Stimulated activated CD4-positive, alpha-beta T cell treated with anti-CD3 and anti-CD28 coated beads, Interleukin-15, amount 100 ng/mL, for 24 hours (primary cell): ENCODE measurements around the gene SLC38A6.
"Not testable (repeated sequence)": the region's sequence is repeated elsewhere in the genome, so short reads cannot be mapped to it uniquely, and the experiment has no call there.

Source experiments
- DNase-seq: peaks from one replicate; pipeline ENCODE4 v3.0.0-alpha.2; 2020

The SLC38A6 gene

GRCh38 chr14:61064210-61064609, 83.2 kb downstream of the SLC38A6 start:
- DNase-seq = no peak

- DNase-seq = no peak
Observed at GRCh38 chr14:61064856-61065255, 83.8 kb downstream of the SLC38A6 start.

- no peak for DNase-seq
Observed at GRCh38 chr14:61065656-61066055, 84.6 kb downstream of the SLC38A6 start.

GRCh38 chr14:61072442-61072841, 91.4 kb downstream of the SLC38A6 start:
- DNase-seq = not testable (repeated sequence)

GRCh38 chr14:61074852-61075251, 93.8 kb downstream of the SLC38A6 start:
- DNase-seq = no peak

GRCh38 chr14:61076556-61076955, 95.5 kb downstream of the SLC38A6 start:
- no peak for DNase-seq

- DNase-seq = no peak
Observed at GRCh38 chr14:61077437-61077836, 96.4 kb downstream of the SLC38A6 start.

- DNase-seq = no peak
Observed at GRCh38 chr14:61077951-61078720, 97.1 kb downstream of the SLC38A6 start.

- no peak for DNase-seq
Observed at GRCh38 chr14:61080591-61081010, 99.6 kb downstream of the SLC38A6 start.

GRCh38 chr14:61088081-61088480, 107.0 kb downstream of the SLC38A6 start:
- DNase-seq = no peak

- no peak for DNase-seq
Observed at GRCh38 chr14:61089126-61089750, 108.2 kb downstream of the SLC38A6 start.

- peak; percentile 18 for DNase-seq
Observed at GRCh38 chr14:61090432-61091216, 109.6 kb downstream of the SLC38A6 start.

- no peak for DNase-seq
Observed at GRCh38 chr14:61091657-61092273, 110.7 kb downstream of the SLC38A6 start.

- DNase-seq = not testable (repeated sequence)
Observed at GRCh38 chr14:61098096-61098495, 117.1 kb downstream of the SLC38A6 start.

- no peak for DNase-seq
Observed at GRCh38 chr14:61098721-61099120, 117.7 kb downstream of the SLC38A6 start.

- no peak for DNase-seq
Observed at GRCh38 chr14:61099216-61099835, 118.3 kb downstream of the SLC38A6 start.

GRCh38 chr14:61101803-61102548, 120.9 kb downstream of the SLC38A6 start:
- no peak for DNase-seq
